ENCODE measurements around the gene SSTR3. TPM values are rescaled to one million over a fixed set of nuclear protein-coding genes. Genes with fewer than 3 reads are reported as not detected.

SSTR3 gene
- total RNA-seq, 2 experiments from 2014 or later = 0.25 to 0.30 TPM

DNA sequence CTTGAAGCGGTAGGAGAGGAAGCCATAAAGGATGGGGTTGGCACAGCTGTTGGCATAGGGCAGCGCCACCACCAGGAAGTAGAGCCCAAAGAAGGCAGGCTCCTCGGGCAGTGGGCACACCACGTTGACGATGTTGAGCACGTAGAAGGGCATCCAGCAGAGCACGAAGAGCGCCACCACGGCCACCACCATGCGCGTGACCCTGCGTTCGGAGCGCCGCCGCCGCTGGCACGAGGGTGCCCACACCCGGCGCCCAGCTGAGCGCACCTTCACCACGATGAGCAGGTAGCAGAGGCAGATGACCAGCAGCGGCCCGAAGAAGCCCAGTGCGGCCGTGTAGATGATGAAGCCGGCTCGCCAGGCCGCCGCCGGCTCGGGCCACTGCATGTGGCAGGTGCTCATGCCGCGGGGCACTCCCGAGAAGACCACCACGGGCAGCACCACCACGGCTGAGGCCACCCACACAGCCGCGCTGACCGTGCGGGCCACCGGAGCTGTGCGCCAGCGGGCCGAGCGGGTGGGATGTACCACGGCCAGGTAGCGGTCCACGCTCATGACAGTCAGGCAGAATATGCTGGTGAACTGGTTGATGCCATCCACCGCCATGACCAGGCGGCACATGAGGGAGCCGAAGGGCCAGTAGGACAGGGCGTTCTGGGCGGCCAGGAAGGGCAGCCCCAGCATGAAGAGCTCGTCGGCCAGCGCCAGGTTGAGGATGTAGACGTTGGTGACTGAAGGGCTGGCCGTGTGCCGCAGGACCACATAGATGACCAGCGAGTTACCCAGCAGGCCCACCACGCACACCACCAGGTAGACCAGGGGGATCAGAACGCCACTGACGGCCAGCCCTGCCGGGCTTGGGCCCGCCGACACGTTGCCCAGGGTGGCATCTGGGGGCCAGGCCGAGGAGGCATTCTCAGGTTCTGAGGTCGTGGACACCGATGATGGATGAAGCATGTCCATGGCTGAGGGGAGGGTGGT lies 5.1 kb downstream of the SSTR3 start:
- Histone ChIP-seq H3K4me2 (ENCODE audit: low read length) (no peak overlapping the region), H2AFZ (ENCODE audit: low read length) (no peak overlapping the region), H3K36me3 (ENCODE audit: insufficient read depth, low read length) (no peaks in the 10 kb centered on the region), H4K20me1 (ENCODE audit: insufficient read depth, low read length) (no peaks in the 10 kb centered on the region), H3K79me2 (ENCODE audit: insufficient read depth, low read depth, low read length) (no peaks in the 10 kb centered on the region), H3K9me3 (ENCODE audit: low read length) (no peaks in the 10 kb centered on the region), H3K27ac (ENCODE audit: low read depth, low read length, poor library complexity, severe bottlenecking) (no peak overlapping the region), H3K4me3 (ENCODE audit: low read depth, low read length, poor library complexity, severe bottlenecking) (no peak overlapping the region), H3K4me1 (ENCODE audit: insufficient read depth, low read length, poor library complexity, severe bottlenecking) (peaks cover 4% of the 10 kb centered on the region), H3K9me2 (ENCODE audit: insufficient read depth, low read length) (no peaks in the 10 kb centered on the region)
- TF ChIP-seq, protein P1, sequence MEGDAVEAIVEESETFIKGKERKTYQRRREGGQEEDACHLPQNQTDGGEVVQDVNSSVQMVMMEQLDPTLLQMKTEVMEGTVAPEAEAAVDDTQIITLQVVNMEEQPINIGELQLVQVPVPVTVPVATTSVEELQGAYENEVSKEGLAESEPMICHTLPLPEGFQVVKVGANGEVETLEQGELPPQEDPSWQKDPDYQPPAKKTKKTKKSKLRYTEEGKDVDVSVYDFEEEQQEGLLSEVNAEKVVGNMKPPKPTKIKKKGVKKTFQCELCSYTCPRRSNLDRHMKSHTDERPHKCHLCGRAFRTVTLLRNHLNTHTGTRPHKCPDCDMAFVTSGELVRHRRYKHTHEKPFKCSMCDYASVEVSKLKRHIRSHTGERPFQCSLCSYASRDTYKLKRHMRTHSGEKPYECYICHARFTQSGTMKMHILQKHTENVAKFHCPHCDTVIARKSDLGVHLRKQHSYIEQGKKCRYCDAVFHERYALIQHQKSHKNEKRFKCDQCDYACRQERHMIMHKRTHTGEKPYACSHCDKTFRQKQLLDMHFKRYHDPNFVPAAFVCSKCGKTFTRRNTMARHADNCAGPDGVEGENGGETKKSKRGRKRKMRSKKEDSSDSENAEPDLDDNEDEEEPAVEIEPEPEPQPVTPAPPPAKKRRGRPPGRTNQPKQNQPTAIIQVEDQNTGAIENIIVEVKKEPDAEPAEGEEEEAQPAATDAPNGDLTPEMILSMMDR (conservative IDR thresholded peaks at IDR 0.05; ENCODE audit: low read length) = no peak
- no peak for TF ChIP-seq EZH2phosphoT487 (IDR thresholded peaks at IDR 0.05; ENCODE audit: borderline replicate concordance, low read depth, low read length)
- intact Hi-C loops (cut with micrococcal nuclease; ENCODE audit: unreplicated experiment) = no loop called here
- no TSS peak for BruUV-seq (replicated peaks)
- ChIA-PET POLR2A (no interaction called here), CTCF (ENCODE audit: unreplicated experiment) (interaction anchor here (0.5 kb wide), 1 partner anchor 411 kb away, joined by 7 read pairs; no protein-coding TSS in a partner anchor)
- DNase-seq (ENCODE audit: low spot score) = no peak

DNA sequence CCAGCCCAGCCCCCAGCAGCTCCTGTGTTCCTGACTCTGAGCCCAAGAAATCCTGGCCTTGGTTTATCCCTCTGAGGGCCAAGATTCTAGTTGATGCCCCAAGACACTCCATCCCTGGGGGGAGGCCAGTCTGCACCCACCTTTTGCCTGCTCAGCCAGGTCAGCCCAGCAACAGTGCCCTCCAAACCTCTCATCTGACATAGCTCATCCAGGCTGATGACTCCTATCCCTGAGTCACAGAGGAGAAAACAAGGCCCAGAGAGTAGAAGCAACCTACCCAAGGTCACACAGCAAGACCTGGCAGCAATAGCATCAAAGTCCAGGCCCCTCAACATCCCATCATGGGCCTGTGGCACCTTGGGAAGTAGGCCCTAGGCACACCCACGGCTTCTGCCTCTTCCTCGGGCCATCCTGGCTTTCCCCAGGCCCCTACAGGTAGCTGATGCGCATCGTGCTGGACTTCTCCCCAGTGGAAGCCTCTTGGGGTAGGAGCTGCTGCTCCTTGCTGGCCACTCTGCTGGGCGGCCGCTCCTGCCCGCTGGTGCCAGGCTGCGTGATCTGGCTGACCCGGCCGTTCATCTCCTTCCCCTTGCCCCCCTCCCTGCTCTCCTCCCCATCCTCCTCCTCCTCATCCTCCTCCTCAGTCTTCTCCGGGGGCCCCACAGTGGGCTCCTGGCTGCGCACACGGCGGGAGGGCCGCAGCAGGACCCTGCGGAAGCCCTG lies 6.0 kb downstream of the SSTR3 start:
- intact Hi-C loops (cut with micrococcal nuclease; ENCODE audit: unreplicated experiment) = no loop called here
- Histone ChIP-seq H3K27ac (ENCODE audit: low read depth, low read length, poor library complexity, severe bottlenecking) (no peak overlapping the region), H3K9me3 (ENCODE audit: low read length) (no peaks in the 10 kb centered on the region), H3K36me3 (ENCODE audit: insufficient read depth, low read length) (no peaks in the 10 kb centered on the region), H3K9me2 (ENCODE audit: insufficient read depth, low read length) (no peaks in the 10 kb centered on the region), H3K4me2 (ENCODE audit: low read length) (no peak overlapping the region), H3K4me1 (ENCODE audit: insufficient read depth, low read length, poor library complexity, severe bottlenecking) (peaks cover 10% of the 10 kb centered on the region), H3K79me2 (ENCODE audit: insufficient read depth, low read depth, low read length) (no peaks in the 10 kb centered on the region), H4K20me1 (ENCODE audit: insufficient read depth, low read length) (no peaks in the 10 kb centered on the region), H3K4me3 (ENCODE audit: low read depth, low read length, poor library complexity, severe bottlenecking) (no peak overlapping the region), H2AFZ (ENCODE audit: low read length) (no peak overlapping the region)
- no peak for TF ChIP-seq EZH2phosphoT487 (IDR thresholded peaks at IDR 0.05; ENCODE audit: borderline replicate concordance, low read depth, low read length)
- TF ChIP-seq, protein P1 (conservative IDR thresholded peaks at IDR 0.05; ENCODE audit: low read length) = no peak
- DNase-seq (ENCODE audit: low spot score) = no peak
- CTCF ChIA-PET (ENCODE audit: unreplicated experiment) = interaction anchor here (0.5 kb wide), 1 partner anchor 412 kb away, joined by 7 read pairs; no protein-coding TSS in a partner anchor
- POLR2A ChIA-PET = no interaction called here
- BruUV-seq (replicated peaks) = no TSS peak

Data from OCI-LY7 (cell line).